ENCODE data around the gene PRM1. TPM values are rescaled to one million over a fixed set of nuclear protein-coding genes. Genes with fewer than 3 reads are reported as not detected.

Gene PRM1
- total RNA-seq, 2 experiments from 2014 or later, result not detected

- no peak for DNase-seq
- Mint-ChIP-seq H3K9me3 (no peaks in the 10 kb centered on the region), H3K4me3 (no peak overlapping the region), H3K4me1 (ENCODE audit: low read depth) (peaks cover 50% of the 10 kb centered on the region), H3K36me3 (ENCODE audit: low read depth) (peaks cover 4% of the 10 kb centered on the region), H3K27me3 (ENCODE audit: low read depth) (no peaks in the 10 kb centered on the region), H3K27ac (no peak overlapping the region)
- intact Hi-C loops (cut with micrococcal nuclease), result loop anchor here (2.0 to 10.0 kb wide), 5 partner anchors 27 to 535 kb away; partner anchors contain the start of genes NUBP1 and ZC3H7A
- CTCF ChIA-PET, result interaction anchor here (0.7 to 7.2 kb wide), 12 partner anchors 35 to 296 kb away, joined by 3 to 67 read pairs (median 4); no protein-coding TSS in a partner anchor
These were observed 21.2 kb downstream of the PRM1 start for GRCh38 chr16:11259655-11260595.

GRCh38 chr16:11258553-11259492 is 22.3 kb downstream of the PRM1 start:
- DNase-seq, result peak; percentile 66
- H3K27ac Mint-ChIP-seq, result peak overlapping the region; percentile 43
- H3K4me3 Mint-ChIP-seq, result no peak overlapping the region
- H3K4me1 Mint-ChIP-seq (ENCODE audit: low read depth), result peaks cover 38% of the 10 kb centered on the region
- peaks cover 14% of the 10 kb centered on the region for H3K36me3 Mint-ChIP-seq (ENCODE audit: low read depth)
- intact Hi-C loops (cut with micrococcal nuclease), result loop anchor here (1.0 to 10.0 kb wide), 6 partner anchors 28 to 536 kb away; partner anchors contain the start of genes NUBP1 and ZC3H7A
- no peaks in the 10 kb centered on the region for H3K27me3 Mint-ChIP-seq (ENCODE audit: low read depth)
- CTCF ChIA-PET, result interaction anchor here (0.8 to 7.2 kb wide), 15 partner anchors 34 to 294 kb away, joined by 3 to 67 read pairs (median 4); no protein-coding TSS in a partner anchor
- no peaks in the 10 kb centered on the region for H3K9me3 Mint-ChIP-seq

DNA sequence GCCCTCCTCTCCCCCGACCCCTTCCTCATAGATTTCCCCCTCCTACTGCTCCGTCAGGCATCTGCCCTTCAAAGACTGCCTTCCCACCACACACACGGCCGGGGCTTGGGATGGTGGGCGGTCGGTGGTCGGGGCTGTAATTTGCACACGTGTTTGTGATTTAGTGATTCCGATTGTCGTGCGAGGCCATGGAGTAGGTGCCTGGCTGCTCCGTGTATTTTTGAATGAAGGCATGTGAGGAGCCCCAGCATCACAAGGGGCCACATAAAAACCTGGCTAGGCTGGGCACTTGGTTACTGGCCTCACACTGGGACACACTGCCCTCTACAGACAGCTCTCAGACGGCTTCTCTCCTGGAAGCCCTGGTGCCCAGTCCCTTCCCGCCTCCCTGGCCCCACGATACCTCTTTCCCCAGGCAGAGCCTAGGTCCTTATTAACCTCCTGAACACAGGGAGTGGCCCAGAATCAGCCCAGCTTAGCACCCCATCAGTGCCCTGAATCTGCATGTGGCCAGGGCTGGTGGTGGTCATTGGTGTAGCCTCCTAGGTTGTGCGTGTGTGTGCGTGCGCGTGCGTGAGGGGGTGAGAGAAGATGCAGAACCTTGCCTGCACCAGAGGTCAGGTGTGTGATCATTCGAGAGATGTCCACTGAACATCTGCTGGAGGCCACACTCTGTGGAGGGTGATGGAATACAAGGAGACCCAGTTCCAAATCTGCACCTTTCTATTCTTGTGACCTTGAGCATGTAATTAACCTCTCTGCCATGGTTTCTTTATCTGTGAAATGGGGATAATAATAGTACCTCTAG is 23.8 kb downstream of the PRM1 start:
- Mint-ChIP-seq H3K4me3 (peak overlapping the region; percentile 95), H3K36me3 (ENCODE audit: low read depth) (peaks cover 29% of the 10 kb centered on the region), H3K9me3 (no peaks in the 10 kb centered on the region), H3K4me1 (ENCODE audit: low read depth) (peaks cover 25% of the 10 kb centered on the region), H3K27me3 (ENCODE audit: low read depth) (no peaks in the 10 kb centered on the region), H3K27ac (peak overlapping the region; percentile 83)
- intact Hi-C loops (cut with micrococcal nuclease), result loop anchor here (1.0 to 10.0 kb wide), 5 partner anchors 55 to 537 kb away; partner anchors contain the start of genes NUBP1 and ZC3H7A
- peak; percentile 85 for DNase-seq
- CTCF ChIA-PET, result interaction anchor here (0.6 to 7.2 kb wide), 27 partner anchors 17 to 506 kb away, joined by 3 to 67 read pairs (median 4); no protein-coding TSS in a partner anchor

- DNase-seq, result no peak
- no peaks in the 10 kb centered on the region for H3K27me3 Mint-ChIP-seq (ENCODE audit: low read depth)
- H3K36me3 Mint-ChIP-seq (ENCODE audit: low read depth), result peaks cover 35% of the 10 kb centered on the region
- H3K9me3 Mint-ChIP-seq, result no peaks in the 10 kb centered on the region
- peak overlapping the region; percentile 95 for H3K27ac Mint-ChIP-seq
- peak overlapping the region; percentile 95 for H3K4me3 Mint-ChIP-seq
- peaks cover 31% of the 10 kb centered on the region for H3K4me1 Mint-ChIP-seq (ENCODE audit: low read depth)
- intact Hi-C loops (cut with micrococcal nuclease), result loop anchor here (1.0 to 10.0 kb wide), 7 partner anchors 56 to 538 kb away; partner anchors contain the start of genes NUBP1 and ZC3H7A
- CTCF ChIA-PET, result interaction anchor here (0.6 to 7.2 kb wide), 29 partner anchors 18 to 505 kb away, joined by 3 to 67 read pairs (median 5); no protein-coding TSS in a partner anchor
These were observed 24.4 kb downstream of the PRM1 start for GRCh38 chr16:11256661-11257130.

- H3K27me3 Mint-ChIP-seq (ENCODE audit: low read depth), result no peaks in the 10 kb centered on the region
- no peaks in the 10 kb centered on the region for H3K9me3 Mint-ChIP-seq
- peaks cover 38% of the 10 kb centered on the region for H3K36me3 Mint-ChIP-seq (ENCODE audit: low read depth)
- H3K4me3 Mint-ChIP-seq, result peak within 1 kb of the TSS; percentile 95
- intact Hi-C loops (cut with micrococcal nuclease), result loop anchor here (1.0 to 10.0 kb wide), 7 partner anchors 56 to 539 kb away; partner anchors contain the start of genes NUBP1 and ZC3H7A
- H3K27ac Mint-ChIP-seq, result peak within 1 kb of the TSS; percentile 99
- H3K4me1 Mint-ChIP-seq (ENCODE audit: low read depth), result peaks cover 36% of the 10 kb centered on the region
- DNase-seq, result peak; percentile 85
- CTCF ChIA-PET, result interaction anchor here (0.6 to 7.2 kb wide), 39 partner anchors 7 to 505 kb away, joined by 3 to 67 read pairs (median 4); no protein-coding TSS in a partner anchor
These were observed 25.1 kb downstream of the PRM1 start, which contains the start of gene SOCS1 for GRCh38 chr16:11255737-11256660. TSS of gene SOCS1 (minus strand) at chr16:11256204. CDS start at chr16:11255478, 726 bp downstream.

GRCh38 chr16:11254913-11255736 is 26.0 kb downstream of the PRM1 start:
- peaks cover 43% of the 10 kb centered on the region for H3K36me3 Mint-ChIP-seq (ENCODE audit: low read depth)
- peak overlapping the region; percentile 99 for H3K27ac Mint-ChIP-seq

GRCh38 chr16:11253995-11254912 is 26.9 kb downstream of the PRM1 start:
- intact Hi-C loops (cut with micrococcal nuclease), result loop anchor here (10.0 kb wide), 2 partner anchors 509 to 541 kb away; partner anchors contain the start of genes NUBP1 and ZC3H7A
- Mint-ChIP-seq H3K27me3 (ENCODE audit: low read depth) (no peaks in the 10 kb centered on the region), H3K4me1 (ENCODE audit: low read depth) (peaks cover 41% of the 10 kb centered on the region), H3K9me3 (no peaks in the 10 kb centered on the region), H3K4me3 (peak overlapping the region; percentile 87), H3K36me3 (ENCODE audit: low read depth) (peaks cover 43% of the 10 kb centered on the region), H3K27ac (peak overlapping the region; percentile 99)
- peak; percentile 37 for DNase-seq
- CTCF ChIA-PET, result interaction anchor here (0.6 to 7.2 kb wide), 17 partner anchors 8 to 289 kb away, joined by 3 to 67 read pairs (median 4); no protein-coding TSS in a partner anchor

More at GRCh38 chr16:11254913-11255736, 26.0 kb downstream of the PRM1 start:
- Mint-ChIP-seq H3K4me3 (peak overlapping the region; percentile 87), H3K9me3 (no peaks in the 10 kb centered on the region), H3K4me1 (ENCODE audit: low read depth) (peaks cover 44% of the 10 kb centered on the region), H3K27me3 (ENCODE audit: low read depth) (no peaks in the 10 kb centered on the region)
- CTCF ChIA-PET, result interaction anchor here (0.8 to 7.2 kb wide), 27 partner anchors 8 to 299 kb away, joined by 3 to 67 read pairs (median 5); no protein-coding TSS in a partner anchor
- intact Hi-C loops (cut with micrococcal nuclease), result loop anchor here (1.0 to 10.0 kb wide), 5 partner anchors 57 to 540 kb away; partner anchors contain the start of genes NUBP1 and ZC3H7A
- DNase-seq, result peak; percentile 68
